H4 (cell line): ENCODE measurements around the gene CCAR1. TPM values are rescaled to one million over a fixed set of nuclear protein-coding genes. Genes with fewer than 3 reads are reported as not detected.
"Not testable (repeated sequence)": the region's sequence is repeated elsewhere in the genome, so short reads cannot be mapped to it uniquely, and the experiment has no call there.

Experiments
- DNase-seq: peaks from one replicate; pipeline ENCODE4 v3.0.0-alpha.2; 2015; ENCODE audit warnings: low spot score
- total RNA-seq: library from RNA; depleted of rRNA; stranded (reverse); fragments of >200 nt; shearing (Covaris generic); gene quantifications from 2 replicates; pipeline ENCODE4 v1.2.3, GENCODE V29; 2014; rRNA removed

CCAR1 gene
- 18.7 and 29.3 TPM in 2 replicates for total RNA-seq

GRCh38 chr10:68720793-68721672 is at the start of gene CCAR1:
Gene CCAR1 (plus strand): TSS chr10:68721239. CDS start chr10:68722505, 1,266 bp downstream.
- peak; percentile 99 for DNase-seq

- DNase-seq, result no peak
Measured at GRCh38 chr10:68684413-68684812, 36.6 kb upstream of the CCAR1 start.

GRCh38 chr10:68696018-68696417 is 25.0 kb upstream of the CCAR1 start:
- no peak for DNase-seq

GRCh38 chr10:68697106-68697505 is 23.9 kb upstream of the CCAR1 start:
- no peak for DNase-seq

- DNase-seq, result no peak
Measured at GRCh38 chr10:68700197-68700596, 20.8 kb upstream of the CCAR1 start.

GRCh38 chr10:68705548-68705947 is 15.5 kb upstream of the CCAR1 start:
- no peak for DNase-seq

GRCh38 chr10:68708987-68709386 is 12.1 kb upstream of the CCAR1 start:
- not testable (repeated sequence) for DNase-seq

GRCh38 chr10:68713065-68713464 is 8.0 kb upstream of the CCAR1 start:
- not testable (repeated sequence) for DNase-seq

- DNase-seq, result no peak
Measured at GRCh38 chr10:68717435-68717834, 3.6 kb upstream of the CCAR1 start.

- no peak for DNase-seq
Measured at GRCh38 chr10:68721673-68722335, 765 bp downstream of the CCAR1 start.

- no peak for DNase-seq
Measured at GRCh38 chr10:68725016-68725415, 4.0 kb downstream of the CCAR1 start.

- no peak for DNase-seq
Measured at GRCh38 chr10:68727146-68727545, 6.1 kb downstream of the CCAR1 start.

- no peak for DNase-seq
Measured at GRCh38 chr10:68732651-68733050, 11.6 kb downstream of the CCAR1 start.

GRCh38 chr10:68734349-68734748 is 13.3 kb downstream of the CCAR1 start:
- no peak for DNase-seq

GRCh38 chr10:68735119-68735518 is 14.1 kb downstream of the CCAR1 start:
- no peak for DNase-seq

GRCh38 chr10:68735739-68736138 is 14.7 kb downstream of the CCAR1 start:
- DNase-seq, result not testable (repeated sequence)

GRCh38 chr10:68740676-68741075 is 19.6 kb downstream of the CCAR1 start:
- DNase-seq, result not testable (repeated sequence)

GRCh38 chr10:68742397-68742796 is 21.4 kb downstream of the CCAR1 start:
- DNase-seq, result no peak

- DNase-seq, result no peak
Measured at GRCh38 chr10:68752711-68753350, 31.8 kb downstream of the CCAR1 start.

- DNase-seq, result no peak
Measured at GRCh38 chr10:68756246-68756645, 35.2 kb downstream of the CCAR1 start.

GRCh38 chr10:68756766-68757165 is 35.7 kb downstream of the CCAR1 start:
- DNase-seq, result no peak

- DNase-seq, result no peak
Measured at GRCh38 chr10:68759223-68759863, 38.3 kb downstream of the CCAR1 start.
